BJ (cell line): ENCODE measurements around the gene YARS2. TPM values are rescaled to one million over a fixed set of nuclear protein-coding genes. Genes with fewer than 3 reads are reported as not detected.

ENCODE experiments used
- CTCF ChIA-PET: fragments of 350-600 bp; formaldehyde crosslinking; extraction: SDS; loops from one replicate; lab custom pipeline; 2021; ENCODE audit warnings: antibody characterized with exemption, inconsistent platforms; lab: Yijun Ruan, JAX
- POLR2A ChIA-PET: fragments of 300-600 bp; sonication (Branson Sonifier 250); formaldehyde crosslinking; extraction: SDS; loops from one replicate; lab custom pipeline; 2021; ENCODE audit warnings: antibody characterized with exemption; lab: Charles Lee
- DNase-seq: peaks from one replicate; pipeline ENCODE4 v3.0.0-alpha.2; 2011; ENCODE audit warnings: low read depth
- H3K27me3 ChIP-seq: 2 replicates; pipeline ENCODE4 v1.6.0; 2011; ENCODE audit warnings: low read length; ENCODE audit not compliant: control insufficient read depth, insufficient read depth
- H3K36me3 ChIP-seq: 2 replicates; pipeline ENCODE4 v1.5.1; 2011; ENCODE audit warnings: low read length; ENCODE audit not compliant: control insufficient read depth, insufficient read depth
- H3K4me3 ChIP-seq: 2 replicates; pipeline ENCODE4 v1.5.1; 2011; ENCODE audit warnings: low read depth, mild to moderate bottlenecking, control low read depth, low read length
- polyA plus RNA-seq: library from polyadenylated mRNA; depleted of rRNA; stranded (reverse); fragments of >200 nt; gene quantifications from 2 replicates; pipeline ENCODE4 v1.2.3, GENCODE V29; 2011
- TF ChIP-seq, protein P1 (sequence below): IDR thresholded peaks from 2 replicates; pipeline ENCODE4 v1.5.1; 2011; ENCODE audit warnings: low read depth, mild to moderate bottlenecking, control low read depth, inconsistent platforms, low read length, moderate library complexity; ENCODE audit not compliant: insufficient read depth

Gene YARS2
- polyA plus RNA-seq, 1 experiment, result 19.0 TPM

- peak overlapping the region; percentile 88 for H3K4me3 ChIP-seq
- POLR2A ChIA-PET, result interaction anchor here (0.6 to 0.9 kb wide), 2 partner anchors 1026 to 1267 kb away, joined by 3 to 15 read pairs; partner anchors contain the start of gene ALG10
- H3K27me3 ChIP-seq, result no peaks in the 10 kb centered on the region
- TF ChIP-seq, protein P1, sequence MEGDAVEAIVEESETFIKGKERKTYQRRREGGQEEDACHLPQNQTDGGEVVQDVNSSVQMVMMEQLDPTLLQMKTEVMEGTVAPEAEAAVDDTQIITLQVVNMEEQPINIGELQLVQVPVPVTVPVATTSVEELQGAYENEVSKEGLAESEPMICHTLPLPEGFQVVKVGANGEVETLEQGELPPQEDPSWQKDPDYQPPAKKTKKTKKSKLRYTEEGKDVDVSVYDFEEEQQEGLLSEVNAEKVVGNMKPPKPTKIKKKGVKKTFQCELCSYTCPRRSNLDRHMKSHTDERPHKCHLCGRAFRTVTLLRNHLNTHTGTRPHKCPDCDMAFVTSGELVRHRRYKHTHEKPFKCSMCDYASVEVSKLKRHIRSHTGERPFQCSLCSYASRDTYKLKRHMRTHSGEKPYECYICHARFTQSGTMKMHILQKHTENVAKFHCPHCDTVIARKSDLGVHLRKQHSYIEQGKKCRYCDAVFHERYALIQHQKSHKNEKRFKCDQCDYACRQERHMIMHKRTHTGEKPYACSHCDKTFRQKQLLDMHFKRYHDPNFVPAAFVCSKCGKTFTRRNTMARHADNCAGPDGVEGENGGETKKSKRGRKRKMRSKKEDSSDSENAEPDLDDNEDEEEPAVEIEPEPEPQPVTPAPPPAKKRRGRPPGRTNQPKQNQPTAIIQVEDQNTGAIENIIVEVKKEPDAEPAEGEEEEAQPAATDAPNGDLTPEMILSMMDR, result peak; percentile 92
- H3K36me3 ChIP-seq, result peaks cover 4% of the 10 kb centered on the region
- CTCF ChIA-PET, result interaction anchor here (0.6 to 4.8 kb wide), 23 partner anchors 10 to 1465 kb away, joined by 3 to 57 read pairs (median 4); partner anchors contain the start of gene ALG10
- DNase-seq, result peak; percentile 36
These were observed 545 bp downstream of the YARS2 start for GRCh38 chr12:32755051-32755653.

DNA sequence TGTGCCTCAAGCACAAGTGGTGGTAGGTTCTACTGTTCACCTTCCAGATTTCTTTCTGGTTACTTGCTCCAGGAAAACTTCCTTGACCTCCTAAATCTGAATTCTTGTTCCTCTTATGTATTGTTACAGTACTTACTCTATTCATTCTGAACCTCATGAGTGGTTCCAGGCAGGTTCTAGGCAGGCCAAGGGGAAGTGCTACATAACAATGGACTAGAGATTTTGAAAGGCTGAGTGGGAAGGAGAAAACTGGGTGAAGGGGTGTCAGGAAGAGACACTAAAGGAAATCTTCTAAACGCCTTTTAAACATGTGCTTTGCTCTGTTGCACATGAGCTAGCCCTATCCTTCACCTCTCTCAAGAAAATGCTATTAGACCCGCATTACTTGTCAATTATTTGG, 1.6 kb downstream of the YARS2 start:
- TF ChIP-seq, protein P1, result no peak
- no peaks in the 10 kb centered on the region for H3K27me3 ChIP-seq
- CTCF ChIA-PET, result interaction anchor here (0.7 to 4.8 kb wide), 4 partner anchors 9 to 1267 kb away, joined by 3 to 57 read pairs (median 13); partner anchors contain the start of gene ALG10
- H3K36me3 ChIP-seq, result peaks cover 4% of the 10 kb centered on the region
- no peak for DNase-seq
- POLR2A ChIA-PET, result no interaction called here
- peak overlapping the region; percentile 88 for H3K4me3 ChIP-seq

GRCh38 chr12:32753605-32754004, 2.1 kb downstream of the YARS2 start:
- Histone ChIP-seq H3K4me3 (no peak overlapping the region), H3K36me3 (peaks cover 5% of the 10 kb centered on the region), H3K27me3 (no peaks in the 10 kb centered on the region)
- CTCF ChIA-PET, result no interaction called here
- TF ChIP-seq, protein P1, result no peak
- POLR2A ChIA-PET, result no interaction called here
- no peak for DNase-seq

GRCh38 chr12:32743264-32743663, 12.4 kb downstream of the YARS2 start:
- ChIA-PET CTCF (interaction anchor here (4.3 kb wide), 1 partner anchor 12 kb away, joined by 22 read pairs; the partner anchor contains the start of gene YARS2), POLR2A (no interaction called here)
- TF ChIP-seq, protein P1, result no peak
- no peaks in the 10 kb centered on the region for H3K27me3 ChIP-seq
- H3K4me3 ChIP-seq, result no peak overlapping the region
- no peaks in the 10 kb centered on the region; the same call in 1 of the 2 replicates for H3K36me3 ChIP-seq
- no peak for DNase-seq

DNA sequence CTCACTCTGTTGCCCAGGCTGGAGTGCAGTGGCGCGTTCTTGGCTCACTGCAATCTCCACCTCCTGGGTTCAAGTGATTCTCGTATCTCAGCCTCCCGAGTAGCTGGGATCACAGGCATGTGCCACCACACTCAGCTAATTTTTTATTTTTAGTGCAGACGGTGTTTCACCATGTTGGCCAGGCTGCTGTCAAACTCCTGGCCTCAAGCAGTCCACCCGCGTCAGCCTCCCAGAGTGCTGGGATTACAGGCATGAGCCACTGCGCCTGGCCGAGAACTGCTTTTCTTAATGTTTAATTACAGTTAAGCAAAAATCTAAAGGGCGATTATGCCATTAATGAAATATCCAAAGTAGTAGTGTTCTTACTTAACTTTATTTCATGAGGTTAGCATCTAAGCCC, 13.6 kb downstream of the YARS2 start:
- CTCF ChIA-PET, result interaction anchor here (1.9 kb wide), 1 partner anchor 13 kb away, joined by 6 read pairs; no protein-coding TSS in a partner anchor
- Histone ChIP-seq H3K36me3 (no peaks in the 10 kb centered on the region; the same call in none of the 2 replicates), H3K4me3 (no peak overlapping the region), H3K27me3 (no peaks in the 10 kb centered on the region)
- TF ChIP-seq, protein P1, result no peak
- no peak for DNase-seq
- POLR2A ChIA-PET, result no interaction called here
